NCI-H774 (cell line): ENCODE results near the gene SRSF7.
A peak's percentile ranks its signal among the peaks of the same experiment; 100 is the strongest.
"Not testable (repeated sequence)": the region's sequence is repeated elsewhere in the genome, so short reads cannot be mapped to it uniquely, and the experiment has no call there.

Experiments used
- DNase-seq: peaks from one replicate; lab custom pipeline; 2025; lab: John Stamatoyannopoulos, UW

The SRSF7 gene

GRCh38 chr2:38750891-38751595 is at the start of gene SRSF7:
TSS of gene SRSF7 (minus strand) at chr2:38751361. CDS start at chr2:38751256, 105 bp downstream.
- peak; percentile 98 for DNase-seq

GRCh38 chr2:38797953-38798352 is 46.8 kb upstream of the SRSF7 start:
- DNase-seq = no peak

GRCh38 chr2:38797250-38797676 is 46.1 kb upstream of the SRSF7 start:
- no peak for DNase-seq

DNA sequence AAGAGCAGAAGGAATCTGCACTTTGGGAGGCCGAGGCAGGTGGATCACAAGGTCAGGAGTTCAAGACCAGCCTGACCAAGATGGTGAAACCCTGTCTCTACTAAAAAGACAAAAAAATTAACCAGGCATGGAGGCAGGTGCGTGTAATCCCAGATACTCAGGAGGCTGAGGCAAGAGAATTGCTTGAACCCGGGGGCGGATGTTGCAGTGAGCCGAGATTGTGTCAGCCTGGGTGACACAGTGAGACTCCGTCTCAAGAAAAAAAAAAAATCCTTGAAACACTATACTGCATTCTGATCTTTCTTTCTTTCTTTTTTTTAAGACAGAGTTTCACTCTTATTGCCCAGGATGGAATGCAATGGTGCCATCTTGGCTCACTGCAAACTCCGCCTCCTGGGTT is 43.9 kb upstream of the SRSF7 start:
- not testable (repeated sequence) for DNase-seq

GRCh38 chr2:38794235-38794946 is 43.2 kb upstream of the SRSF7 start:
- no peak for DNase-seq

- DNase-seq = no peak
Observed at GRCh38 chr2:38793511-38793910, 42.4 kb upstream of the SRSF7 start.

- no peak for DNase-seq
Observed at GRCh38 chr2:38792751-38793150, 41.6 kb upstream of the SRSF7 start.

GRCh38 chr2:38792321-38792720 is 41.2 kb upstream of the SRSF7 start:
- not testable (repeated sequence) for DNase-seq

- no peak for DNase-seq
Observed at GRCh38 chr2:38791744-38792143, 40.6 kb upstream of the SRSF7 start.

- DNase-seq = no peak
Observed at GRCh38 chr2:38789691-38790090, 38.5 kb upstream of the SRSF7 start.

GRCh38 chr2:38788306-38788705 is 37.1 kb upstream of the SRSF7 start:
- no peak for DNase-seq

DNA sequence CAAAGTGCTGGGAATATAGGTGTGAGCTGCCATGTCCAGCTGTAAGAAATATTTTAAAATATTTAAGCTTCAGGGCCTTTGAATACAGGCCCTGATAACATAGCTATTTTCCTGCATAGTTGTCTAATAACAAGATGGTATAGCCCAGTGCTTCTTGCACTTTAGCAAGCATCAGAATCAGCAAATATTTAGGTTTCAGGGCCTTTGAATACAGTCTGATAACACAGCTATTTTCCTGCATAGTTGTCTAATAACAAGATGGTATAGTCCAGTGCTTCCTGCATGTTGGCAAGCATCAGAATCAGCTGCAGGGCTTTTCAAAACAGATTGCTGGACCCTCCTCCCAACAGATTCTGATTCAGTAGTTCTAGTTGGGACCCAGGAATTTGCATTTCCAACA is 32.4 kb upstream of the SRSF7 start:
- DNase-seq = no peak

DNA sequence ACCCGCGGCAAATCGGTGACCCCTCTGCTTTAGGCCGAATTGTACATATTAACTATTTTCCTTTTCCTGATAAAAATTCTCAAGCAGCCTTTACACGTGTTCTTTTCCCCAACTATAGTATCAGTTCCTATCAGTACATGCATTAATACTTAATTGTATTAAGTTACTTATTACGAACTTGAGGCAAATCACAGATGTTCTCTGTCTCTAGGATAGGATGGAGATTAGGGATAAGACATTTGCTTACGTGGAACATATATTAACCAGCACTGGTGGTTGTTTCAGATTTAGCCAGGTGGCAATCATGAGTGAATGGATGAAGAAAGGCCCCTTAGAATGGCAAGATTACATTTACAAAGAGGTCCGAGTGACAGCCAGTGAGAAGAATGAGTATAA is 27.5 kb upstream of the SRSF7 start:
- DNase-seq = no peak

DNA sequence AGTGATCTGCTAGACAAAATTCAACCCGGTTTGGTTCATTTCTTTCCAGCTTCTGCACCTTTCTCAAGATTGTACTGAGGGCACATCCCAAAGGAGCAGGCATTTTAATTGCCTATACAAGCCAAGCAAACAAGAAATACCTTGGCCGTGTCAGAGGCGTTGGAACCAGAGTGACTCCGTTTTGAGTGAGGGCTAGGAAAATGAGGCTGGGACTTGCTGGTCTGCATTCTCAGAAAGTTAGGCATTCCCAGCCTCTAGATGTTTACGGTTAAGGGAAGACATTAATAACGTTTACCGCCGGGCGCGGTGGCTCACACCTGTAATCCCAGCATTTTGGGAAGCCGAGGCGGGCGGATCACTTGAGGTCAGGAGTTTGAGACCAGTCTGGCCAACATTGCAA is 25.4 kb upstream of the SRSF7 start:
- no peak for DNase-seq

- no peak for DNase-seq
Observed at GRCh38 chr2:38775921-38776225, 24.7 kb upstream of the SRSF7 start.

GRCh38 chr2:38775097-38775920 is 24.1 kb upstream of the SRSF7 start:
- no peak for DNase-seq

DNA sequence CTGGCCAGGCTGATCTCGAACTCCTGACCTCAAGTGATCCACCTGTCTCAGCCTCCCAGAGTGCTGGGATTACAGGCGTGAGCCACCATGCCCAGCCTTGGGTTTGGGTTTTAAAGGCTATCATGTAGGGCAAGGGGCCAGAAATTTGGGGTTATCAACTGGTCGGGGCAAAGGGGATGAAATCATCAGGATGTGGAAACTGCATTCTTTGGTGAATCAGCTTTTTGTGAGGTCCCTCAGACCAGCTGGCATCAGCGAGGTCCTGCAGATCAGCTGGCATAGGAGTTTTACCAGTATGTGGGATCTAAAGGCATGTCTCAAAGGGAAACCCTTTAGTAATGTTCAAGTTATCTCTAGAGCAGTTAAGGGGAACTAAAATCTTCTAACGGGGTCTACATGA is 20.5 kb upstream of the SRSF7 start:
- no peak for DNase-seq

- DNase-seq = no peak
Observed at GRCh38 chr2:38765551-38765950, 14.4 kb upstream of the SRSF7 start.

DNA sequence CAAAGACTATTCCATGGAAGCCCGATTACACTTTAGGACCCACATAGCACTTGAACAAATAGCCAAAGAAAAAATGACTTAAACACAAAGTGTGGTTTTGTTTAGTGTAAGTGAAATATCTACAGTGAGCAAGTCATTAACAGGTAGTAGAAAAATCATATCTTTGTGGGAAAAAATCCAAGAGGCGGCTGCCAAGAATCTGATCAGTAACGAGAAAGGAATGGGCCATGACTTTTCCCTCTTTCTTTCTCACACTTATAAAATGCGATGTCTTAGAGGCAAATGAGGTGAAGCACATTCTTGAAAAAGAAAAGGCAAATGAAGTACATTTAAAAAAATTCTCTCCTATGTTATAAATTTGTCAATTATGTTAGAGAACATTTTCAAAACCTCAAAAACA is 14.0 kb upstream of the SRSF7 start:
- DNase-seq = no peak

- DNase-seq = no peak
Observed at GRCh38 chr2:38763728-38764127, 12.6 kb upstream of the SRSF7 start.

DNA sequence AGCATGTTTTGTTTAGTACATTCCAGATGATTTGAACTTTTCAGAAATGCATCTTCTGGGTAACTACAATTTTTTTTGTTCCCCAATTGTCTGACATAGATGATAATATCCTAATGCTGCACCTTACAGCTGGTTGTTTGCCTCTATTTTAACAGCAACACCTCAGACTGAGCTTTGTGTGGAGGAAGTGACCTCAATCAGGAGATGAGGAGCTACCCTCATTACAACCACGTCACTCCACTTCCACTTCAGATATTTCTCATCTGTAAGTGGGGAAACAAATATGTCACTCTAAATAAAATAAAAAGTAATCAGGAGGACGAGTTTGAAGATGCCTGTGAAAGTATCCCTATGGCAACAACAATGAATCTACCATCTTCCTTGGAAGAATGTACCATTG is 12.1 kb upstream of the SRSF7 start:
- DNase-seq = no peak

GRCh38 chr2:38755891-38756290 is 4.7 kb upstream of the SRSF7 start:
- not testable (repeated sequence) for DNase-seq

DNA sequence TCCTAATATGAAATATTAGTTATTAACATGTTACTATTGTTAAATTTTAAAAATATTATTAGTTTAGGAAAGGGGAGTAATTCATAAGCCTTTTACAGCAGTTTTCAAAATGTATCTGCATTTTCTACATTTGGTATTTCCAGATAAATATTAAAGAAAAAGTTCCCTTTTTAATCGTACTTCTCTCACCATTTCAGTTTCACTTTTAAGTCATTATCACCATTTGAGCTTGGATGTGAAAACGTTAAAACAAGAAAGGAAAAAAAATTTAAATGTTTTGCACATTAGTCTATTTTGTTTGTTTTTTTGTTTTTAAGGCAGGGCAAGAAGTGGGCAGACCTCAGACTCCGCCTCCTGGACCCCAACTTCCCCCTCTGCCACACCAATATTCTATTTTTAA is 3.3 kb upstream of the SRSF7 start:
- DNase-seq = no peak
